HepG2 (cell line): Measurements from ENCODE around the gene USP1. TPM values are rescaled to one million over a fixed set of nuclear protein-coding genes. Genes with fewer than 3 reads are reported as not detected.

Experiments
- AHR ChIP-seq: IDR thresholded peaks from 2 replicates; pipeline ENCODE4 v1.6.1; 2018; ENCODE audit warnings: missing genetic modification reagents, missing compliant biosample characterization
- HNF1A ChIP-seq, 2 experiments: sonication (generic) in 1 of 2; formaldehyde crosslinking in 1 of 2; IDR thresholded peaks; 2 replicates each; pipeline versions ENCODE4 v1.4.0 to v1.6.1; 2016 to 2020; ENCODE audit warnings: borderline replicate concordance in 1 of 2, low read depth in 1 of 2, mild to moderate bottlenecking in 1 of 2, missing genetic modification reagents in 1 of 2
- HNRNPL ChIP-seq: fragments of 200-400 bp; formaldehyde crosslinking; IDR thresholded peaks from 2 replicates; pipeline ENCODE4 v1.6.1; 2017; ENCODE audit warnings: mild to moderate bottlenecking, low read depth, low read length
- MED13 ChIP-seq: sonication (generic); formaldehyde crosslinking; IDR thresholded peaks from 2 replicates; pipeline ENCODE4 v1.5.0; 2020; ENCODE audit warnings: missing genetic modification reagents
- NCOR1 ChIP-seq: fragments of 200-600 bp; sonication (generic); IDR thresholded peaks from 2 replicates; pipeline ENCODE4 v1.7.0; 2017; ENCODE audit warnings: antibody characterized with exemption, low read length, borderline replicate concordance
- NFE2L1 ChIP-seq: sonication (generic); formaldehyde crosslinking; IDR thresholded peaks from 2 replicates; pipeline ENCODE4 v1.4.0; 2020; ENCODE audit warnings: missing genetic modification reagents, mild to moderate bottlenecking, borderline replicate concordance
- NFYB ChIP-seq: sonication (generic); formaldehyde crosslinking; IDR thresholded peaks from 2 replicates; pipeline ENCODE4 v1.4.0; 2020; ENCODE audit warnings: missing genetic modification reagents
- PRPF4 ChIP-seq: fragments of 200-400 bp; formaldehyde crosslinking; IDR thresholded peaks from 2 replicates; pipeline ENCODE4 v1.6.1; 2016; ENCODE audit warnings: low read length, low read depth; ENCODE audit not compliant: poor library complexity, severe bottlenecking
- RFX1 ChIP-seq: fragments of 450-650 bp; IDR thresholded peaks from 2 replicates; pipeline ENCODE4 v1.6.1; 2017
- ZNF263 ChIP-seq: sonication (generic); formaldehyde crosslinking; IDR thresholded peaks from 2 replicates; pipeline ENCODE4 v1.4.0; 2020; ENCODE audit warnings: missing genetic modification reagents
- ZNF407 ChIP-seq: sonication (generic); formaldehyde crosslinking; IDR thresholded peaks from one replicate; pipeline ENCODE4 v1.5.1; 2020; ENCODE audit warnings: mild to moderate bottlenecking, missing genetic modification reagents; ENCODE audit errors: not compliant biosample characterization
- ZNF557 ChIP-seq: sonication (generic); formaldehyde crosslinking; IDR thresholded peaks from 2 replicates; pipeline ENCODE4 v1.4.0; 2020; ENCODE audit warnings: missing genetic modification reagents
- ZNF564 ChIP-seq: sonication (generic); formaldehyde crosslinking; IDR thresholded peaks from 2 replicates; pipeline ENCODE4 v1.8.1; 2023; ENCODE audit warnings: mild to moderate bottlenecking, missing genetic modification reagents
- ZNF567 ChIP-seq: sonication (generic); formaldehyde crosslinking; IDR thresholded peaks from 2 replicates; pipeline ENCODE4 v1.8.1; 2023; ENCODE audit warnings: mild to moderate bottlenecking, missing genetic modification reagents, borderline replicate concordance
- polyA plus RNA-seq, 8 experiments: library from polyadenylated mRNA; depleted of rRNA in 3 of 8; stranded (reverse) in 7 of 8; unstranded in 1 of 8; fragments of >200 nt; fragmentation: Illumina TruSeq in 4 of 8; extraction: Trizol in 4 of 8; gene quantifications; 2 replicates each; pipeline versions ENCODE4 v1.2.1 to v1.2.3, GENCODE V29; 2011 to 2016; ENCODE audit warnings: low read depth in 4 of 8, missing spikeins in 1 of 8, mixed read lengths in 1 of 8; ENCODE audit not compliant: insufficient read depth in 1 of 8
- total RNA-seq, 5 experiments: library from RNA; depleted of rRNA; stranded (reverse); fragments of >200 nt; fragmentation: Illumina TruSeq; extraction: Trizol; gene quantifications; 2 replicates each; pipeline ENCODE4 v1.2.3, GENCODE V29; 2016; ENCODE audit warnings: low read depth in 1 of 5
- TF ChIP-seq, protein P1 (sequence below): IDR thresholded peaks from 2 replicates; pipeline ENCODE4 v1.6.1; 2016; ENCODE audit warnings: missing compliant biosample characterization, missing genetic modification reagents, borderline replicate concordance

The USP1 gene
- total and polyA plus RNA-seq, 2 of the 13 experiments (the other 11 are each of a cell fraction or from before 2014, with no cell fraction given), result 9.0 to 64.6 TPM

DNA sequence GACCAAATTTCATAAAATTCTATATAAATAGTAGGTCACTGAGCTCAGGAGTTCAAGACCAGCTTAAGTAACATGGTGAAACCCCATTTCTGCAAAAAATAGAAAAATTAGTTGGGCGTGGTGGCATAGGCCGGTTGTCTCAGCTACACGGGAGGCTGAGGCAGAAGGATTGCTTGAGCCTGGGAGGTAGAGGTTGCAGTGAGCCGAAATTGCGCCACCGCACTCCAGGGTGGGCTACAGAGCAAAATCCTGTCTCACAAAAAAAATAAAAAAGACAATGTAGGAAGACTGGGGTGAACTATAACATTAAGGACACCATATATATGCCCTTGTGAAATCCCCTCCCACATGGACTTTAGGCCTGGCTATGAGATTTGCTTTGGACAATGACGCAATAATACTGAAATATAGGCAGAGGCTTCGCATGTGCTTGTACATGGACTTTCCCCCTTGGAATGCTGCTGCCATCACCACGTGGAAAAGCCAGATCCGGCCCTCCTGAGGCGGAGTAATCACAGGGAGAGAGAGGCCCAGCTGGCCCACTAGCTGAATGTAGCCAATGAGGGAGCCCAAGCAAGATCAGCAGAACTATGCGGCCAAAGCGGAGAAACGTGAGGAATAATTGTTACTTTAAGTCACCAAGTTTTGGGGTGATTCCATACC lies 13.1 kb upstream of the USP1 start (continued):
- TF ChIP-seq HNRNPL (no peak), HNF1A (IDR thresholded peaks at IDR 0.05; ENCODE audit: low read depth) (no peak), HNF1A (CRISPR knock-in tag; IDR thresholded peaks at IDR 0.05; ENCODE audit: borderline replicate concordance) (peak; percentile 70; the same call in 1 of the 2 replicates), ZNF557 (no peak), MED13 (CRISPR knock-in tag) (peak; percentile 64; the same call in 1 of the 2 replicates), RFX1 (no peak), ZNF263 (CRISPR knock-in tag) (0 out of 2 replicates have a peak, but pooled peaks have one; percentile 30), NFYB (CRISPR knock-in tag) (peak; percentile 60), ZNF564 (CRISPR knock-in tag) (peak; percentile 66; the same call in 1 of the 2 replicates), PRPF4 (no peak), AHR (CRISPR knock-in tag) (no peak), NCOR1 (peak; percentile 87), NFE2L1 (CRISPR knock-in tag) (no peak), ZNF567 (no peak), ZNF407 (no peak)
- TF ChIP-seq, protein P1, sequence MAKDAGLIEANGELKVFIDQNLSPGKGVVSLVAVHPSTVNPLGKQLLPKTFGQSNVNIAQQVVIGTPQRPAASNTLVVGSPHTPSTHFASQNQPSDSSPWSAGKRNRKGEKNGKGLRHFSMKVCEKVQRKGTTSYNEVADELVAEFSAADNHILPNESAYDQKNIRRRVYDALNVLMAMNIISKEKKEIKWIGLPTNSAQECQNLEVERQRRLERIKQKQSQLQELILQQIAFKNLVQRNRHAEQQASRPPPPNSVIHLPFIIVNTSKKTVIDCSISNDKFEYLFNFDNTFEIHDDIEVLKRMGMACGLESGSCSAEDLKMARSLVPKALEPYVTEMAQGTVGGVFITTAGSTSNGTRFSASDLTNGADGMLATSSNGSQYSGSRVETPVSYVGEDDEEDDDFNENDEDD (CRISPR knock-in tag), result peak; percentile 90; the same call in 1 of the 2 replicates
